Inflammatory macrophage treated with lipopolysaccharide for 1 hour (primary cell): Measurements from ENCODE around the gene TPT1.

Experiments used
- DNase-seq, 2 donors: peaks; one replicate each; pipeline ENCODE4 v3.0.0-alpha.2; 2020 to 2022

Gene TPT1

DNA sequence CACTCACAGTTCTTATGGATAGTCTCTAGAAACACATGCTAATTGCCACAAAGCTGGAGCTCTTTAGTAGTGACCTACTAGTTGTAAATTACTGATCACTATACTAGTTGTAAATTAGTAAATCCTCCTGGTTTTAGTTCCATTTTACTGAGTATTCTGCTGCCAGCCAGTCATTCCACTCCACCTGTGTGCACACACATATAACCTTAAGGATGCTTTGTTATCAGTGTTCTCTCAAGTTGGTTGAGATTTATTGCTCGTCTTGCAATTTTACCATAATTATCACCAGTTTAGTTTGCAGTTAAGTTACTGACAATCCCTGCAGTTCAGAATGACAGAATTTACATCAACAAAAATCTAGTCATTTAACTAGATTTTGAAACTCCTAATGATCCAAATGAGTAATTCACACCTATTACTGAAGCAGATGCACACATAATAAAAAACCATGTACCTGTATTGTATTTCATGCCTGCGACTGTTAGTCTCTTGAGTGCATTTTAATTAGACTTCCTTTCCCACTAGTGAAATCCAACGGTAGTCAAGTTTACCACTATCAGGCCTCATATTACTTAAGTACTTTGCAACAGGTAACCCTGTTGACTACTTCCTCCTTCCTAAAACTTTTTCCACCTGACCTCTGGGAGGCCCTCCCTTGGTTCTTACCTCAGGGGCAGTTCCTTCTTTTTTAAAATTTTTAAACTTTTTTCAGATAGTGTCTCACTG lies 7.6 kb downstream of the TPT1 start:
- no peak for DNase-seq

DNA sequence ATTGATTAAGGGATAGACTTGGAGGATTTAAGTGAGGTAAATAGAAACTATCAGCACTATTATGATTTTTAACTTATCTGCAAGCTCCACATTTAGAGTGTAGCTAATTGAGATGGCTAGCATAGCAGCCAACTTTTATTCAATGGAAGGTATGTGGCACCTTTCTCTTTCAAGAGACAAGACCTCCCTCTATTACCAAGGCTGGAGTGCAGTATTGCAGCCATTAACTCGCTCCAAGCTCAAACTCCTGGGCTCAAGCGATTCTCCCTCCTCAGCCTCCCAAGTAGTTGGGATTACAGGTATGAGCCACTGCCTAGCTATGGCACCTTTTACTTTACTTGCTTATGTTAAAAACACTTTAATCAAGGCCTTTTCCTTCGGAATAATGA lies 8.2 kb downstream of the TPT1 start:
- DNase-seq = no peak

GRCh38 chr13:45332036-45332830 lies 8.8 kb downstream of the TPT1 start:
- DNase-seq = peak; percentile 50 to 55

DNA sequence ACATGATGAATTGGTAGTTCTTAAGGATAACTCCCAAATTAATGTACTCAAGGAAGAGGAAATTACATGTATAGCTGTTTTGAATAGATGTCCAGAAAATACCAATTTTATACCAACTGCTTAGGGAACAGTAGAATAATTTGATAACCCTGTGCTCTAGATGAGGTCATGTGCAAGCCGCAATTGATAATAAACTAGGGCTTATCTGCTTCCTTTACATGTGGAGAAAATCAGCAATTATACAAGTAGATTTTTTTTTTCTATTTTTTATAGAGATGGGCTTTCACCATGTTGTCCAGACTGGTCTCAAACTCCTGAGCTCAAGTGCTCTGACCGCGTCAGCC lies 9.3 kb downstream of the TPT1 start:
- DNase-seq = no peak

- DNase-seq = no peak
Observed at GRCh38 chr13:45331123-45331619, 9.8 kb downstream of the TPT1 start.

DNA sequence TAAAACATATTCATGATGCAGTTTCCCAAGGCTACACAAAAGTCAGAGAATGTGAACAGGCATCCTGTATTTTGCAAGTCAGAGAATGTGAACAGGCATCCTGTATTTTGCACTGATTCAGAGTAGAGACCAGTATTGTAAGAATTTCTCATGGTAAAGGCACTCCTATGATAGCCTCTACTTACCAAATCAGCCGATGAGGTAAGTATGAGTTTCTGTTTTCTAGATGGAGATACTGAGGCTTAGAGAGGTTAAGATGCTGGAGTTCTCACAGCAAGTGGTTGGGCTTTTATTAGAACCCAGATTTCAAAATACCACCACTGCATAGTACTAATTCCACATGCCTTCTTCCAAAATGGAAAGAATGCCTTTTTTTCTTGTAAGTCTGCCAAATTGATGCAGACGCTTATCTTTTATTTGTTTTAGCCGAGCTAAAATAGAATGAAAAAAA lies 12.3 kb downstream of the TPT1 start:
- DNase-seq = no peak

DNA sequence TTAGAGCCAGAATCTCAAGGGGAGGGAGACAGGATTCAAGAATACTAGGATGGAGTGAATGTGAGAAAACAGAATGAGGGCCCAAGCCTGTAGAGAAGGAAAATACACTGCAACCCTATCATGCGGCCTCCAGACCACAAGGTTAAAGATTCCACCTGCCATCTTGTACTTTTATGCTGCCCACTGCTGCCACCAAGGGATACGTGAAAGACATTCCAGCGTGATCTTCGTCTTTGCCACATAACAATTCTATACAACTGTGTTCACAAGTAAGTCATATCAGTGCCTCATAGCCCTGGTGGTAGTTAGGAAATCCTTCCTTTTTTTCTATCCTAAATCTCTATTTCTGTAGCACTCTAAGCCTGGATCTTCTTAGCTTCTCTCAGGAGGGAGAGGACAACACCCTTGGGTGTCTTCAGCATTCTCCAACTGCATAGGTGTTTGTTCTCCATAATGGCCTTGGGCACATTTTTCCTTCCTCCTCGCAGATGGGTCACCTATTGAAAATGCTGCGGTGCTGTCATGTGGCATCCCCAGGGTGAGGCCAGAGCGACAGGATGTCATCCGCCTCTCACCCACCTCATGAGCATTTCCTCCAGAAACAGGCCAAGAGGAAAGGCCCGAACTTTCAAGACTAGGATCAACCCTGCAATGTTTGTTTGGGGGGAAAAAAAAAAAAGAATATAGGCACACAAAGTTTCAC lies 13.6 kb downstream of the TPT1 start:
- DNase-seq = peak in 1 of 2 donors; percentile 71

- peak; percentile 49 to 83 for DNase-seq
Observed at GRCh38 chr13:45325806-45326205, 15.2 kb downstream of the TPT1 start.

DNA sequence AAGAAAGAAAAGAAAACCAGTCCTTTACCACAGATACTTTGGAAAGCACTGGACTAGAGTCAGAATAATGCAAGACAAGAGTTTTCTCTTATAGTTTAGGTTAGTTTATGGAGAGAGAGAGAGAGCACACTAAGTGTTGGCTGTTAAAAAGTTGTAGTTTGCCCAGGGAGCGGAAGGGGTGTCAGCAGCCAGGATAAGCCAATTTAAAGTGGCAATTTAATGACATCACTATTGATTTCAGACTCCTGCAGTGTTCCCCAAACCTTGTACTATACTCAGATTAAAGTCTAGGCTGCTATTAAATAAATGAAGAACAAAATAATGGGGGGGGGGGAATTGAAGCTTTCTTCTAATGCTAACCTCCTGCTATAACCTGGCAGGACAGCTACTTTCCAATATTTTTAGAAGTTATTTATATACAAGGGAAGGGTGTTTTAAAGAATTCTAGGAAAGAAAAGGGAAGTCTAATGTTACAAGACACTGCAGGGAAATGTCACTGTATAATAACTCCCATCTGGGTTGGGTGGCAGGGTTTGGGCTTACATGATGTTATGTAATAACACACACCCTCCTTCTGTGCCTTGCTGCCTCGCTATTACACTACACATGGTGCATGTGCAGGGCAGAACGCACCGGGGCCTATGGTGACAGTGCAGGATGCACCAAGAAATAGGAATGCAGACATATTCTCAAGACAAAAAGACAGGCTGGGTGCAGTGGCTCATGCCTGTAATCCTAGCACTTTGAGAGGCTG lies 19.9 kb downstream of the TPT1 start:
- peak; percentile 74 to 80 for DNase-seq

- DNase-seq = no peak
Observed at GRCh38 chr13:45316996-45317395, 24.0 kb downstream of the TPT1 start.

- no peak for DNase-seq
Observed at GRCh38 chr13:45316338-45316737, 24.6 kb downstream of the TPT1 start.

DNA sequence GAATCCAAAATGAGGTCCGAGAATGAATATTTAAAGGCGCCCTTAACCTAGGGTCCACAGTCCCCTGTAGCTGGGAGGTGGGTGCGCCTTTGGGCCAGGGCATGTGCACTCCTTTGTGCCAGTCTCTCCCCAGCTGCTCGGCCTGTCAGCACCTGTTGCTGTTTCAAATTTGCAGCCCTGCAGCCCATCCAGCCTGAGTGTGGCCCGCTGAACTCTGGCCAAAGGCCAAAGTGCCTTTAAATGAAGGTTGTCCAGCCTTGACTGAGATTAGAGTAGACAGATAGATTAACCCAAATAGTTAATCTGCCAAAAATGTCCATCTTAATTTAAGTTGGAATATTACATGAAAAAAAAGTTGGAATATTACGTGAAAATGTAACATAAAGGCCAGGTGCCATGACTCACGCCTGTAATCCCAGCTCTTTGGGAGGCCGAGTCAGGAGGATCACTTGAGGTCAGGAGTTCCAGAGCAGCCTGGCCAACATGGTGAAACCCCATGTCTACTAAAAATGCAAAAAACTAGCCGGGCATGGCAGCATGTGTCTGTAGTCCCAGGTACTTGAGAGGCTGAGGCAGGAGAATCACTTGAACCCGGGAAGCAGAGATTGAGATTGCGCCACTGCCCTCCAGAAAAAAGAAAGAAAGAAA lies 25.3 kb downstream of the TPT1 start:
- no peak for DNase-seq

DNA sequence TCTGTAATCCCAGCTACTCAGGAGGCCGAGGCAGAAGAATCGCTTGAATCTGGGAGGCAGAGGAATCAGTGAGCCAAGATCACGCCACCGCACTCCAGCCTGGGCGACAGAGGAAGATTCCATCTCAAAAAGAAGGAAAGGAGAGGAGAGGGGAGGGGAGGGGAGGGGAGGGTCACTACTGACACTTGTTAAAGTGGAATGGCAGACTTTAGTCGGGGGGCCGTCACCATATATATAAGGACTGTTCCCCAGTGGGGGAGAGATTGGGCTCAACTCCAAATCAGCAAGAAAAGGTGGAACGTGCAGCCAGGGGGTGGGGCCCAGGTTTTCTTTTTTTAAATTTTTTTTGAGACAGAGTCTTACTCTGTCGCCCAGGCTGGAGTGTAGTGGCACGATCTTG lies 26.2 kb downstream of the TPT1 start:
- DNase-seq = no peak

GRCh38 chr13:45310341-45311131 lies 30.4 kb downstream of the TPT1 start:
- no peak for DNase-seq

GRCh38 chr13:45306966-45307365 lies 34.0 kb downstream of the TPT1 start:
- no peak for DNase-seq

DNA sequence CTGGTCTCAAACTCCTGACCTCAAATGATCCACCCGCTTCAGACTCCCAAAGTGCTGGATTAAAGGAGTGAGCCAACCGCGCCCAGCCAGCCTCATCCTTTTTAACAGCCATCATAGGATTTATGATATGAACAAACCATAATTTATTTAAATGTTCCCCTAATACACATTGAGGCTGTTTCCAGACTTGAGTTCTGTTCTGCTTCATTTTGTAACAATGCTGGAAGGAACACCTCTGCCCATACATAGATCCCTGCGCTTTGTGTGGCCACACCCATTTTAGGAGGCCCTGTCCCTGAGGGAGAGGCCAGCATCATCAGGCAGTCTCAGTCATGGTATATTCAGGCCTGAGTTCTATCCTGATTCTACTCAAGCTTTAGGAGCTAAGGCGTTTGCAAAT lies 35.9 kb downstream of the TPT1 start:
- DNase-seq = no peak

GRCh38 chr13:45303866-45304265 lies 37.1 kb downstream of the TPT1 start:
- DNase-seq = no peak

DNA sequence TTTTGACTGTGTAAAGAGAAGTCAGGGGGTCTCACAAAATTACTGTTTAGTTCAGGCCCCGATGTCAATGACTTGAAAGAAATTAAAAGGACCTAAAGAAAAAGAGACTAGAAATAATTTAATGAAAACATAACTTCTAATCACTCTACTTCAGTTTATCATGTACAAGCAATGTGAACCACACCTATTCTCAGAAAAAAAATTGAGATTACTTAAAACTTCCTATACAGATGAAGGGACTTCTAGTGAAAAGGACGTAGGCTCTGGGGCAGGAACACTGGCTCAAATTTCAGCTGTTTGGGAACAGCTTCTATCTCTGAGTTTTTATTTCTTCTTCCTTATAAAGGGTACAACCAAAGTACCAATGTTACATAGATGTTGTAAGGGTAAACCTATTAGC lies 38.0 kb downstream of the TPT1 start:
- DNase-seq = no peak

- DNase-seq = no peak
Observed at GRCh38 chr13:45302507-45302906, 38.5 kb downstream of the TPT1 start.

GRCh38 chr13:45301263-45301662 lies 39.7 kb downstream of the TPT1 start:
- no peak for DNase-seq

- no peak for DNase-seq
Observed at GRCh38 chr13:45300190-45300985, 40.6 kb downstream of the TPT1 start.
